ENCODE results near the gene NELFB. TPM values are rescaled to one million over a fixed set of nuclear protein-coding genes. Genes with fewer than 3 reads are reported as not detected.

The NELFB gene
- total RNA-seq, 2 experiments from 2014 or later = 54.4 to 56.4 TPM

- H3K4me3 Mint-ChIP-seq = no peak overlapping the region
- no peaks in the 10 kb centered on the region for H3K9me3 Mint-ChIP-seq
- H3K4me1 Mint-ChIP-seq = peaks cover 4% of the 10 kb centered on the region
Observed at GRCh38 chr9:137228968-137229896, 25.9 kb upstream of the NELFB start.

GRCh38 chr9:137229903-137230704 is 25.0 kb upstream of the NELFB start:
- Mint-ChIP-seq H3K36me3 (no peaks in the 10 kb centered on the region), H3K27me3 (peaks cover 13% of the 10 kb centered on the region), H3K4me3 (no peak overlapping the region)

More at GRCh38 chr9:137228968-137229896, 25.9 kb upstream of the NELFB start:
- no peak for DNase-seq
- Mint-ChIP-seq H3K27me3 (peaks cover 12% of the 10 kb centered on the region), H3K36me3 (no peaks in the 10 kb centered on the region), H3K27ac (no peak overlapping the region)

GRCh38 chr9:137230705-137231371 is 24.3 kb upstream of the NELFB start, which contains the start of gene SLC34A3:
SLC34A3 (plus strand) TSS chr9:137230901; CDS start chr9:137231703, 802 bp downstream.
- no peak for DNase-seq
- Mint-ChIP-seq H3K27me3 (peaks cover 17% of the 10 kb centered on the region), H3K4me1 (peaks cover 2% of the 10 kb centered on the region), H3K9me3 (no peaks in the 10 kb centered on the region), H3K4me3 (no peak within 1 kb of the TSS), H3K27ac (no peak within 1 kb of the TSS), H3K36me3 (no peaks in the 10 kb centered on the region)

More at GRCh38 chr9:137229903-137230704, 25.0 kb upstream of the NELFB start:
- peaks cover 4% of the 10 kb centered on the region for H3K4me1 Mint-ChIP-seq
- DNase-seq = no peak
- H3K9me3 Mint-ChIP-seq = no peaks in the 10 kb centered on the region
- H3K27ac Mint-ChIP-seq = no peak overlapping the region

- DNase-seq = no peak
- peaks cover 14% of the 10 kb centered on the region for H3K27me3 Mint-ChIP-seq
- no peak overlapping the region for H3K27ac Mint-ChIP-seq
- no peaks in the 10 kb centered on the region for H3K9me3 Mint-ChIP-seq
- H3K4me3 Mint-ChIP-seq = no peak overlapping the region
- H3K4me1 Mint-ChIP-seq = peaks cover 2% of the 10 kb centered on the region
- H3K36me3 Mint-ChIP-seq = no peaks in the 10 kb centered on the region
Observed at GRCh38 chr9:137231372-137232039, 23.6 kb upstream of the NELFB start.

- Mint-ChIP-seq H3K9me3 (no peaks in the 10 kb centered on the region), H3K36me3 (no peaks in the 10 kb centered on the region), H3K4me1 (peaks cover 2% of the 10 kb centered on the region), H3K27ac (no peak overlapping the region), H3K4me3 (no peak overlapping the region), H3K27me3 (peaks cover 14% of the 10 kb centered on the region)
- no peak for DNase-seq
Observed at GRCh38 chr9:137232101-137232500, 23.0 kb upstream of the NELFB start.

- H3K4me3 Mint-ChIP-seq = no peak overlapping the region
Observed at GRCh38 chr9:137232510-137232909, 22.6 kb upstream of the NELFB start.

GRCh38 chr9:137233143-137233980 is 21.8 kb upstream of the NELFB start:
- Mint-ChIP-seq H3K4me3 (no peak overlapping the region), H3K36me3 (no peaks in the 10 kb centered on the region), H3K27me3 (peaks cover 9% of the 10 kb centered on the region), H3K4me1 (peaks cover 2% of the 10 kb centered on the region), H3K9me3 (no peaks in the 10 kb centered on the region), H3K27ac (no peak overlapping the region)
- DNase-seq = no peak

More at GRCh38 chr9:137232510-137232909, 22.6 kb upstream of the NELFB start:
- DNase-seq = no peak
- H3K9me3 Mint-ChIP-seq = no peaks in the 10 kb centered on the region
- no peak overlapping the region for H3K27ac Mint-ChIP-seq
- peaks cover 12% of the 10 kb centered on the region for H3K27me3 Mint-ChIP-seq
- no peaks in the 10 kb centered on the region for H3K36me3 Mint-ChIP-seq
- peaks cover 2% of the 10 kb centered on the region for H3K4me1 Mint-ChIP-seq

- no peak overlapping the region for H3K27ac Mint-ChIP-seq
- no peak overlapping the region for H3K4me3 Mint-ChIP-seq
- H3K4me1 Mint-ChIP-seq = peaks cover 8% of the 10 kb centered on the region
- H3K36me3 Mint-ChIP-seq = peaks cover 4% of the 10 kb centered on the region
- no peaks in the 10 kb centered on the region for H3K9me3 Mint-ChIP-seq
- DNase-seq = no peak
- H3K27me3 Mint-ChIP-seq = peaks cover 5% of the 10 kb centered on the region
Observed at GRCh38 chr9:137234055-137234697, 21.0 kb upstream of the NELFB start.

GRCh38 chr9:137234758-137235423 is 20.2 kb upstream of the NELFB start:
- DNase-seq = no peak
- Mint-ChIP-seq H3K36me3 (peaks cover 4% of the 10 kb centered on the region), H3K27ac (no peak overlapping the region), H3K27me3 (peaks cover 5% of the 10 kb centered on the region), H3K9me3 (no peaks in the 10 kb centered on the region), H3K4me1 (peaks cover 9% of the 10 kb centered on the region), H3K4me3 (no peak overlapping the region)

- Mint-ChIP-seq H3K4me3 (no peak overlapping the region), H3K4me1 (peaks cover 9% of the 10 kb centered on the region), H3K9me3 (no peaks in the 10 kb centered on the region), H3K27ac (no peak overlapping the region), H3K36me3 (peaks cover 4% of the 10 kb centered on the region), H3K27me3 (peaks cover 5% of the 10 kb centered on the region)
- no peak for DNase-seq
Observed at GRCh38 chr9:137235424-137236237, 19.5 kb upstream of the NELFB start.

- Mint-ChIP-seq H3K4me1 (peaks cover 9% of the 10 kb centered on the region), H3K36me3 (peaks cover 6% of the 10 kb centered on the region), H3K4me3 (no peak overlapping the region), H3K27me3 (peaks cover 5% of the 10 kb centered on the region), H3K27ac (no peak overlapping the region), H3K9me3 (no peaks in the 10 kb centered on the region)
- DNase-seq = peak; percentile 90
Observed at GRCh38 chr9:137236238-137236935, 18.7 kb upstream of the NELFB start.

- Mint-ChIP-seq H3K9me3 (no peaks in the 10 kb centered on the region), H3K27ac (no peak overlapping the region), H3K4me1 (peaks cover 9% of the 10 kb centered on the region), H3K36me3 (peaks cover 9% of the 10 kb centered on the region), H3K27me3 (peaks cover 5% of the 10 kb centered on the region), H3K4me3 (no peak overlapping the region)
- peak; percentile 6 for DNase-seq
Observed at GRCh38 chr9:137236936-137237421, 18.1 kb upstream of the NELFB start.
